ENCODE results near the gene GNAL. TPM values are rescaled to one million over a fixed set of nuclear protein-coding genes. Genes with fewer than 3 reads are reported as not detected.

The GNAL gene
- total RNA-seq, 6 experiments from 2014 or later = 0.09 to 0.21 (median 0.17) TPM

DNA sequence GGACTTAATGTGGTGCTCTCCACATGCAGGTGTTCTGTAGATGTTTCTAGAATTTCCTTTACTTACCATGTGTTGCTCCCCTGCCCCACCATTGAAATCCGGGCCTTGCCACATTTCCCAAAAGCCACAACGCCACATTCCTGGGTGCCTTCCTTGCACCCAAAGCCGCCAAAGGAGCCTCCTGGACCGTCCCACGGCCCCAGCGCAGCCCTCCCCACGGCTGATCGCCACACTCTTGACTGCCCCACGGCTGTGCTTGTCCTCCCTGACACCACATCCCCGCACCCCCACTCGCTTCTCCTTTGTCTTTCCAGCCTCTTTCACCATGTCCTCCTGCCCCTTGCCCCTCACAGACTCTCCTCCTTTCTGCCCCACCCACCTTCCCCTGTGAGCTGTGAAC, 121.9 kb downstream of the GNAL start:
- Mint-ChIP-seq H3K9me3 (no peaks in the 10 kb centered on the region), H3K27ac (no peak overlapping the region), H3K4me1 (ENCODE audit: low read depth) (peaks cover 30% of the 10 kb centered on the region), H3K27me3 (ENCODE audit: insufficient read depth) (peaks cover 4% of the 10 kb centered on the region; the same call in 1 of the 2 replicates), H3K4me3 (no peak overlapping the region), H3K36me3 (ENCODE audit: low read depth) (no peaks in the 10 kb centered on the region)
- TF ChIP-seq, protein P1, sequence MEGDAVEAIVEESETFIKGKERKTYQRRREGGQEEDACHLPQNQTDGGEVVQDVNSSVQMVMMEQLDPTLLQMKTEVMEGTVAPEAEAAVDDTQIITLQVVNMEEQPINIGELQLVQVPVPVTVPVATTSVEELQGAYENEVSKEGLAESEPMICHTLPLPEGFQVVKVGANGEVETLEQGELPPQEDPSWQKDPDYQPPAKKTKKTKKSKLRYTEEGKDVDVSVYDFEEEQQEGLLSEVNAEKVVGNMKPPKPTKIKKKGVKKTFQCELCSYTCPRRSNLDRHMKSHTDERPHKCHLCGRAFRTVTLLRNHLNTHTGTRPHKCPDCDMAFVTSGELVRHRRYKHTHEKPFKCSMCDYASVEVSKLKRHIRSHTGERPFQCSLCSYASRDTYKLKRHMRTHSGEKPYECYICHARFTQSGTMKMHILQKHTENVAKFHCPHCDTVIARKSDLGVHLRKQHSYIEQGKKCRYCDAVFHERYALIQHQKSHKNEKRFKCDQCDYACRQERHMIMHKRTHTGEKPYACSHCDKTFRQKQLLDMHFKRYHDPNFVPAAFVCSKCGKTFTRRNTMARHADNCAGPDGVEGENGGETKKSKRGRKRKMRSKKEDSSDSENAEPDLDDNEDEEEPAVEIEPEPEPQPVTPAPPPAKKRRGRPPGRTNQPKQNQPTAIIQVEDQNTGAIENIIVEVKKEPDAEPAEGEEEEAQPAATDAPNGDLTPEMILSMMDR (IDR thresholded peaks at IDR 0.05) = no peak
- DNase-seq = no peak

DNA sequence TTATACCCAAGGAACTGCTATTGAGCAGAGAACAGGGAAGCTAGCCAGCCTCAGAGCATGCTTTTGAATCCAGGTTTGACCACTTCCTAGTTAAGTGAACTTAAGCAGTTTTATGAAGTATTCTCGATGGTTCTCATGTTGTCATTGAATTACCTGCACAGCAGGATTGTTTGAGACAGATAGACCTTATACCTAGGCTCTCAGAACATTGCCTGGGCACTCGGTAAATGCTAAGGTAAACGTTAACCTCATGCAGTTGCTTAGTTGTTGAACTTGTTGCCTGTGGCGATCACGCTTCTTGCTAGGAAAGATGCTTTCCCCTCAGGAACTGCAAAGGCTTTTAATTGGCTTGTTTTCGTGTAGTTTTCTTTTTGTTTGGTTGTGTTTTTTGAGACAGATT, 128.2 kb downstream of the GNAL start:
- Mint-ChIP-seq H3K9me3 (no peaks in the 10 kb centered on the region), H3K4me1 (ENCODE audit: low read depth) (no peaks in the 10 kb centered on the region), H3K27me3 (ENCODE audit: insufficient read depth) (peaks cover 22% of the 10 kb centered on the region), H3K4me3 (no peak overlapping the region), H3K27ac (no peak overlapping the region), H3K36me3 (ENCODE audit: low read depth) (no peaks in the 10 kb centered on the region)
- TF ChIP-seq, protein P1 (IDR thresholded peaks at IDR 0.05) = no peak
- DNase-seq = no peak

DNA sequence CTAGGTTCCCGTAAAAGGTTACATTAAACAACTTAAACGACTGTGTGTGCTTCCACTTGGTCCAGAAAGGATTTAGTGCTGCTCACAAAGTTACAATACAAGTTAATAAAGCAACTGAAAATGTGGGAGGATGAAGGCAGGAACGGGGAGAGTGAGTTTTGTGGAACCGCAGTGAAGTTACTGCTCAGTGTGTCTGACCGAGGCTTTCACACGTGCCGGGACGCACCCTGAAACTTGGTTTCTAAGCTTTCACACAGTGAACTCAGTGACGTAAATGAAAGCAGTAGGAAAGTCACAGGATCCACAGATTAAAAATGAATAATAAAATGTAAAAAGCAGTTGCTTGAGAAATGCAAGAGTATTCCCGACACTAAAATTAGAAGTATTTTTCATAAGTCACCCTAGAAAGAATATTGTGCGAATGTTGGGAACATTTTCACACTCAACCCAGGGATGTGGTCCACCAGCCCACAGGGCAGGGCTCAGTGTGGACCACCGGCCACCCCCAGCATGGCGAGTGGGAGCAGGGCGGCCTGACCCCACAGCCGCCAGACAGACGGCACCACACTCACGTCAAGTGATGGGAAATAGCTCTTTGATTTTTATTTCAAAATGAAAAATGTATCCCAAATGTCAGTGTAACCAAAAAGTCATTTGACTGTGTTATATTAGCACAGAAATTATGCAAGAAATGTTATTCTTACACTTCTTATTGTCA, 129.6 kb downstream of the GNAL start:
- Mint-ChIP-seq H3K9me3 (no peaks in the 10 kb centered on the region), H3K27ac (no peak overlapping the region), H3K36me3 (ENCODE audit: low read depth) (no peaks in the 10 kb centered on the region), H3K27me3 (ENCODE audit: insufficient read depth) (peaks cover 24% of the 10 kb centered on the region), H3K4me1 (ENCODE audit: low read depth) (no peaks in the 10 kb centered on the region), H3K4me3 (no peak overlapping the region)
- TF ChIP-seq, protein P1 (IDR thresholded peaks at IDR 0.05) = no peak
- DNase-seq = no peak

DNA sequence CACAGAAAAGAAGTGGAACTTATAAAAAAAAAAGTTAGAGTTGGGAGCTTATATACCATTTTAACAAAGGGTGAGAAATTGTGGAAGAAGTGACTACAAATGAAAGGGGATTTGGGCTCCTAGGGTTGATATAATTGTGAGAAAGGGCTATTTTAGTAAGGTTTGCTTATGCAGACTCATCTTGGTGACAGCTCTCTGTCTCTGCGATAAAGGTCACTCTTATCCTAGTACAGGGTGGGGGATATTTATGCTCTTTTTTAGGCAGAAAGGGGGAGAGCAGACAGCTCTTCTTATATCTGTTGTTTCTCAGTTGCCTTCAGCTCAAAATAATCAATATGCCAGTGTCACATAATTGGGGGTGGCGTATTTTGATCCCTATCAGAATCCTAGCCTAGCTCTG, 130.9 kb downstream of the GNAL start:
- H3K27ac Mint-ChIP-seq = no peak overlapping the region
- H3K4me1 Mint-ChIP-seq (ENCODE audit: low read depth) = no peaks in the 10 kb centered on the region
- no peaks in the 10 kb centered on the region for H3K9me3 Mint-ChIP-seq
- DNase-seq = no peak
- H3K36me3 Mint-ChIP-seq (ENCODE audit: low read depth) = no peaks in the 10 kb centered on the region
- H3K4me3 Mint-ChIP-seq = no peak overlapping the region
- TF ChIP-seq, protein P1 (IDR thresholded peaks at IDR 0.05) = no peak
- H3K27me3 Mint-ChIP-seq (ENCODE audit: insufficient read depth) = peaks cover 21% of the 10 kb centered on the region

DNA sequence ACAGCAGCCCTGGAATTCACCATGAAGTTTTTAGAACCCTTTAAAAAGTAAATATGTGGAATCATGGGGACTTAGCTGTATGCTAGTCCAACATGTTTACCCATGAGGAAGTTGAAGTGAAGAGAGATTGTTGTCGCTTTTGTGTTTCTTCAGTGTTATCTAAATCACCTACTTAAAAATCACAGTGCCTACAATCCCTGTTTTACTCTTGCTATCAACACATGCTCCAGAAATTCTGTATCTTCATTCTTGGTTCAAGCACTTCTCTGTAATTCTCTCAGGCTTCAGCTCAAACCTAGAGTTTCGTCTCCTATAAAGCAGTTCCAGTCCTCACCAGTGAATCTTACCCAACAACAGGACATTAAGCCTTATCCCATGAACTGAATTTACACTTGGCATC, 131.6 kb downstream of the GNAL start:
- TF ChIP-seq, protein P1 (IDR thresholded peaks at IDR 0.05) = no peak
- Mint-ChIP-seq H3K4me1 (ENCODE audit: low read depth) (no peaks in the 10 kb centered on the region), H3K36me3 (ENCODE audit: low read depth) (no peaks in the 10 kb centered on the region), H3K27me3 (ENCODE audit: insufficient read depth) (peaks cover 21% of the 10 kb centered on the region), H3K9me3 (no peaks in the 10 kb centered on the region), H3K27ac (no peak overlapping the region), H3K4me3 (no peak overlapping the region)
- DNase-seq = no peak
